ENCODE data around the gene GATAD1.
"Not testable (repeated sequence)": the region's sequence is repeated elsewhere in the genome, so short reads cannot be mapped to it uniquely, and the experiment has no call there.

DNA sequence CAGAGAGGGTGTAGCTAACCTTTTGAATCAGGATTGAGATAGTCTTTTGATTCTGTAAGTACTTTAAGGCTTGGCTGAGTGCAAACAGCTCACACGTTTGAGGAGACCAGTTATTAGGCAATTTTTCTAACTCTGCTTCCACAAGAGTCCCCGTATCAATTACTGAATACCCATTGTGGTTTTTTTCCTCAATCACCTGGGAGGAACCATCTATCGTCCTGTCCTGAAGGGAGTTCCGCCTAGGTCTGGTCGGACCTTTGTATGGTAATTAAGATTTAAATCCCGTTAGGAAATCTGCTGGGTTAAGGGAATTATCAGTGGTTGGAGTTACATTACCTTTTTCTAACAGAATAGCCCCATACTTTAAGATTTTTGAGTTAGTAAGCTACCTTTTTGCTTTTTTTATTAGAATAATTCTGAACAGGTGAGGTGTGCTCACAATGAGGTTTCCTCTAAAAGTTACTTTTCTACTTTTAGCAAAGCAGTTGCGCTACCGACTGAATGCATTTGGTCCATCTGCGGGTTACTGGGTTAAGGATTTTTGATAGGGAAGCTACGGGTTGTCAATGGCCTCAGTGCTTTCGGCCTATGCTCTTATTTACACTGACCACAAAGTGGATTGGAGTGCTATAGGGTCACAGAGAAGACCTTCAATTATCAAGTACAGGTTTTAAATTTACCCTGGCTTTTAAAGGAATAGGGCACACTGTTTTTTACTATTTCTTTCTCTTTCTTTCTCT, 28.7 kb downstream of the GATAD1 start:
- TF ChIP-seq NR3C1 (CRISPR knock-in tag; conservative IDR thresholded peaks at IDR 0.05; ENCODE audit: low read depth) = not testable (repeated sequence)
- TF ChIP-seq, protein P1, sequence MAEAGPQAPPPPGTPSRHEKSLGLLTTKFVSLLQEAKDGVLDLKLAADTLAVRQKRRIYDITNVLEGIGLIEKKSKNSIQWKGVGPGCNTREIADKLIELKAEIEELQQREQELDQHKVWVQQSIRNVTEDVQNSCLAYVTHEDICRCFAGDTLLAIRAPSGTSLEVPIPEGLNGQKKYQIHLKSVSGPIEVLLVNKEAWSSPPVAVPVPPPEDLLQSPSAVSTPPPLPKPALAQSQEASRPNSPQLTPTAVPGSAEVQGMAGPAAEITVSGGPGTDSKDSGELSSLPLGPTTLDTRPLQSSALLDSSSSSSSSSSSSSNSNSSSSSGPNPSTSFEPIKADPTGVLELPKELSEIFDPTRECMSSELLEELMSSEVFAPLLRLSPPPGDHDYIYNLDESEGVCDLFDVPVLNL (CRISPR knock-in tag; IDR thresholded peaks at IDR 0.05; ENCODE audit: borderline replicate concordance, low read depth) = not testable (repeated sequence)
- TF ChIP-seq, protein P2, sequence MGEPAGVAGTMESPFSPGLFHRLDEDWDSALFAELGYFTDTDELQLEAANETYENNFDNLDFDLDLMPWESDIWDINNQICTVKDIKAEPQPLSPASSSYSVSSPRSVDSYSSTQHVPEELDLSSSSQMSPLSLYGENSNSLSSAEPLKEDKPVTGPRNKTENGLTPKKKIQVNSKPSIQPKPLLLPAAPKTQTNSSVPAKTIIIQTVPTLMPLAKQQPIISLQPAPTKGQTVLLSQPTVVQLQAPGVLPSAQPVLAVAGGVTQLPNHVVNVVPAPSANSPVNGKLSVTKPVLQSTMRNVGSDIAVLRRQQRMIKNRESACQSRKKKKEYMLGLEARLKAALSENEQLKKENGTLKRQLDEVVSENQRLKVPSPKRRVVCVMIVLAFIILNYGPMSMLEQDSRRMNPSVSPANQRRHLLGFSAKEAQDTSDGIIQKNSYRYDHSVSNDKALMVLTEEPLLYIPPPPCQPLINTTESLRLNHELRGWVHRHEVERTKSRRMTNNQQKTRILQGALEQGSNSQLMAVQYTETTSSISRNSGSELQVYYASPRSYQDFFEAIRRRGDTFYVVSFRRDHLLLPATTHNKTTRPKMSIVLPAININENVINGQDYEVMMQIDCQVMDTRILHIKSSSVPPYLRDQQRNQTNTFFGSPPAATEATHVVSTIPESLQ (CRISPR knock-in tag; IDR thresholded peaks at IDR 0.05) = not testable (repeated sequence)

All from WTC11 (cell line).